IMR-90 (cell line): Measurements from ENCODE around the gene AP3M1. TPM values are rescaled to one million over a fixed set of nuclear protein-coding genes. Genes with fewer than 3 reads are reported as not detected.

Experiments used
- ATAC-seq: fragments of 200-7000 bp; cut with Tn5 transposase; 2 replicates; pipeline ENCODE4 v1.9.1; 2020; ENCODE audit warnings: low read depth, mild to moderate bottlenecking, moderate library complexity
- BruUV-seq: library from RNA; stranded (reverse); fragments of 400-500 nt; replicated peaks from 2 replicates; lab custom pipeline; 2021; lab: Mats Ljungman, UMichigan
- CTCF ChIA-PET: fragments of 300-600 bp; formaldehyde crosslinking; extraction: SDS; loops from one replicate; lab custom pipeline; 2021; ENCODE audit warnings: antibody characterized with exemption; lab: Yijun Ruan, JAX
- POLR2A ChIA-PET: fragments of 300-600 bp; sonication (Branson Sonifier 250); formaldehyde crosslinking; loops from one replicate; lab custom pipeline; 2022; ENCODE audit warnings: antibody characterized with exemption; ENCODE audit not compliant: unreplicated experiment; lab: Charles Lee
- DNase-seq: peaks from one replicate; pipeline ENCODE4 v3.0.0; 2013
- H2AFZ ChIP-seq: replicated peaks from 2 replicates; pipeline ENCODE3; 2013; ENCODE audit warnings: low read length, mild to moderate bottlenecking; ENCODE audit not compliant: poor library complexity
- H2AK5ac ChIP-seq: 2 replicates; pipeline ENCODE4 v1.6.1; 2013; ENCODE audit warnings: low read depth, low read length, inconsistent platforms
- H2AK9ac ChIP-seq: replicated peaks from 2 replicates; pipeline ENCODE3; 2013; ENCODE audit warnings: mild to moderate bottlenecking, low read depth, low read length, moderate library complexity; ENCODE audit not compliant: poor library complexity
- H2BK120ac ChIP-seq: 2 replicates; pipeline ENCODE4 v1.6.1; 2013; ENCODE audit warnings: low read depth, low read length, inconsistent platforms
- H2BK15ac ChIP-seq: 3 replicates; pipeline ENCODE4 v1.6.1; 2013; ENCODE audit warnings: low read depth, low read length, inconsistent platforms
- H2BK20ac ChIP-seq: 2 replicates; pipeline ENCODE4 v1.6.1; 2013; ENCODE audit warnings: low read depth, mild to moderate bottlenecking, inconsistent platforms, low read length, moderate library complexity
- H2BK5ac ChIP-seq: 2 replicates; pipeline ENCODE4 v1.6.1; 2013; ENCODE audit warnings: mild to moderate bottlenecking, low read depth, low read length, inconsistent platforms; ENCODE audit not compliant: poor library complexity, severe bottlenecking
- H3K14ac ChIP-seq: replicated peaks from 2 replicates; pipeline ENCODE4 v1.6.1; 2013; ENCODE audit warnings: low read depth, low read length, inconsistent platforms
- H3K18ac ChIP-seq: 2 replicates; pipeline ENCODE4 v1.6.1; 2013; ENCODE audit warnings: low read depth, low read length, control low read depth
- H3K23ac ChIP-seq: 2 replicates; pipeline ENCODE4 v1.6.1; 2013; ENCODE audit warnings: low read depth, low read length, inconsistent platforms
- H3K27ac ChIP-seq: 2 replicates; pipeline ENCODE4 v1.5.1; 2013; ENCODE audit warnings: mild to moderate bottlenecking, control low read depth, low read length; ENCODE audit not compliant: insufficient read depth
- H3K27me3 ChIP-seq: 2 replicates; pipeline ENCODE4 v1.6.1; 2013; ENCODE audit warnings: low read length; ENCODE audit not compliant: control insufficient read depth, insufficient read depth
- H3K36me3 ChIP-seq: 2 replicates; pipeline ENCODE4 v1.6.1; 2013; ENCODE audit warnings: low read length, mixed read lengths; ENCODE audit not compliant: control insufficient read depth, insufficient read depth
- H3K4ac ChIP-seq: 2 replicates; pipeline ENCODE4 v1.6.1; 2013; ENCODE audit warnings: low read depth, low read length, inconsistent platforms
- H3K4me1 ChIP-seq: 2 replicates; pipeline ENCODE4 v1.6.1; 2013; ENCODE audit warnings: low read length, mixed read lengths; ENCODE audit not compliant: control insufficient read depth, insufficient read depth
- H3K4me2 ChIP-seq: 2 replicates; pipeline ENCODE4 v1.6.1; 2013; ENCODE audit warnings: low read depth, mild to moderate bottlenecking, control low read depth, low read length, moderate library complexity
- H3K4me3 ChIP-seq: 2 replicates; pipeline ENCODE4 v1.5.1; 2013; ENCODE audit warnings: low read depth, mild to moderate bottlenecking, control low read depth, low read length, moderate library complexity; ENCODE audit not compliant: insufficient read depth
- H3K56ac ChIP-seq: 2 replicates; pipeline ENCODE4 v1.6.1; 2013; ENCODE audit warnings: low read length, inconsistent platforms; ENCODE audit not compliant: insufficient read depth; ENCODE audit errors: extremely low read depth
- H3K79me1 ChIP-seq, 2 experiments: 2 replicates each; pipeline ENCODE4 v1.6.1; 2013; ENCODE audit warnings: low read length in 2 of 2, inconsistent platforms in 1 of 2, low read depth in 1 of 2
- H3K9ac ChIP-seq: 2 replicates; pipeline ENCODE4 v1.6.1; 2013; ENCODE audit warnings: low read depth, low read length, control low read depth
- H3K9me1 ChIP-seq: 2 replicates; pipeline ENCODE4 v1.6.1; 2013; ENCODE audit warnings: low read length, inconsistent platforms; ENCODE audit not compliant: insufficient read depth
- H3K9me3 ChIP-seq: 2 replicates; pipeline ENCODE4 v1.6.1; 2013; ENCODE audit warnings: low read length; ENCODE audit not compliant: control insufficient read depth, insufficient read depth
- H4K20me1 ChIP-seq: 2 replicates; pipeline ENCODE4 v1.6.1; 2013; ENCODE audit warnings: low read length, inconsistent platforms; ENCODE audit not compliant: insufficient read depth
- H4K5ac ChIP-seq: 2 replicates; pipeline ENCODE4 v1.6.1; 2013; ENCODE audit warnings: mild to moderate bottlenecking, low read depth, low read length, control low read depth
- H4K8ac ChIP-seq, 2 experiments: 2 replicates each; pipeline ENCODE4 v1.6.1; 2013; ENCODE audit warnings: low read depth in 2 of 2, low read length in 2 of 2, control low read depth in 1 of 2, inconsistent platforms in 1 of 2
- H4K91ac ChIP-seq: 2 replicates; pipeline ENCODE4 v1.6.1; 2013; ENCODE audit warnings: low read depth, low read length, inconsistent platforms; ENCODE audit not compliant: insufficient read depth
- CEBPB ChIP-seq: IDR thresholded peaks from 2 replicates; pipeline ENCODE4 v1.6.1; 2012; ENCODE audit warnings: low read depth, low read length, improper control_type of control experiment
- CHD1 ChIP-seq: IDR thresholded peaks from 2 replicates; pipeline ENCODE4 v1.6.1; 2012; ENCODE audit warnings: low read depth, low read length, improper control_type of control experiment
- POLR2A ChIP-seq: IDR thresholded peaks from 2 replicates; pipeline ENCODE4 v1.6.1; 2012; ENCODE audit warnings: mild to moderate bottlenecking, low read depth, low read length
- RCOR1 ChIP-seq: IDR thresholded peaks from 2 replicates; pipeline ENCODE4 v1.6.1; 2012; ENCODE audit warnings: mild to moderate bottlenecking, low read length, improper control_type of control experiment; ENCODE audit not compliant: insufficient replicate concordance
- SMC3 ChIP-seq: fragments of 150-350 bp; IDR thresholded peaks from 2 replicates; pipeline ENCODE4 v1.6.1; 2016; ENCODE audit warnings: low read depth, mild to moderate bottlenecking, antibody characterized with exemption, low read length, moderate library complexity
- WGBS, 2 experiments: methylation state at CpG; one replicate each; pipeline versions ENCODE4 v1.1.5 to v1.1.7; 2013; ENCODE audit warnings: missing lambda C conversion rate in 2 of 2; ENCODE audit not compliant: insufficient read length in 1 of 2; ENCODE audit errors: extremely low coverage in 2 of 2; 5-methylcytosine and 5-hydroxymethylcytosine counted together
- dilution Hi-C: fragments of 300-500 bp; cut with HindIII; formaldehyde crosslinking; loops from one replicate; pipeline ENCODE4 v1.14.3; 2018; ENCODE audit warnings: low sequenced_read_pairs; ENCODE audit not compliant: unreplicated experiment
- in situ Hi-C: fragments of 300-500 bp; cut with MboI; formaldehyde crosslinking; loops from 3 replicates; pipeline ENCODE4 v1.14.3; 2019; ENCODE audit warnings: low sequenced_read_pairs, inconsistent platforms, mixed read lengths
- intact Hi-C: fragments of 100-400 bp; cut with micrococcal nuclease; formaldehyde crosslinking; loops from 2 replicates; pipeline ENCODE4 v1.10.0; 2022
- polyA plus RNA-seq, 3 experiments: library from polyadenylated mRNA; depleted of rRNA; stranded (reverse); fragments of >200 nt; gene quantifications; 2 replicates each; pipeline ENCODE4 v1.2.3, GENCODE V29; 2012; ENCODE audit warnings: low replicate concordance in 1 of 3
- total RNA-seq: library from RNA; depleted of rRNA; stranded (reverse); fragments of >200 nt; gene quantifications from 2 replicates; pipeline ENCODE4 v1.2.3, GENCODE V29; 2012
- TF ChIP-seq, protein P1 (sequence below): fragments of 150-350 bp; IDR thresholded peaks from 2 replicates; pipeline ENCODE4 v1.6.1; 2017; ENCODE audit warnings: mild to moderate bottlenecking, antibody characterized with exemption, low read length, low read depth

AP3M1 gene
- total and polyA plus RNA-seq, 2 of the 4 experiments (the other 2 are of a cell fraction) = 26.6 to 46.4 TPM

- Histone ChIP-seq H3K14ac (no peak overlapping the region), H3K56ac (no peak overlapping the region), H3K4me2 (no peak overlapping the region), H3K36me3 (peaks cover 10% of the 10 kb centered on the region), H3K23ac (no peak overlapping the region), H3K4me1 (peaks cover 1% of the 10 kb centered on the region), H3K9me1 (no peaks in the 10 kb centered on the region), H4K5ac (no peak overlapping the region), H3K18ac (no peak overlapping the region), H2AFZ (no peak overlapping the region), H4K91ac (no peak overlapping the region), H3K4me3 (no peak overlapping the region), H2BK15ac (no peak overlapping the region), H3K27ac (no peak overlapping the region), H2AK5ac (no peak overlapping the region), H4K20me1 (peaks cover 29% of the 10 kb centered on the region), H3K9ac (no peak overlapping the region), H3K27me3 (no peaks in the 10 kb centered on the region), H2BK5ac (no peak overlapping the region), H2BK120ac (no peak overlapping the region), H3K9me3 (no peaks in the 10 kb centered on the region), H2BK20ac (no peak overlapping the region), H3K4ac (no peak overlapping the region), H3K79me1 (peaks cover 21 to 45% of the 10 kb centered on the region in 2 experiments), H2AK9ac (no peak overlapping the region), H4K8ac (no peak overlapping the region)
- TF ChIP-seq RCOR1 = no peak
- no peak for TF ChIP-seq CHD1
- TF ChIP-seq CEBPB = no peak
- TF ChIP-seq POLR2A = no peak
- TF ChIP-seq, protein P1, sequence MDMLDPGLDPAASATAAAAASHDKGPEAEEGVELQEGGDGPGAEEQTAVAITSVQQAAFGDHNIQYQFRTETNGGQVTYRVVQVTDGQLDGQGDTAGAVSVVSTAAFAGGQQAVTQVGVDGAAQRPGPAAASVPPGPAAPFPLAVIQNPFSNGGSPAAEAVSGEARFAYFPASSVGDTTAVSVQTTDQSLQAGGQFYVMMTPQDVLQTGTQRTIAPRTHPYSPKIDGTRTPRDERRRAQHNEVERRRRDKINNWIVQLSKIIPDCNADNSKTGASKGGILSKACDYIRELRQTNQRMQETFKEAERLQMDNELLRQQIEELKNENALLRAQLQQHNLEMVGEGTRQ = no peak
- TF ChIP-seq SMC3 = no peak
- no TSS peak for BruUV-seq
- intact Hi-C loops (loop anchor here (10.0 kb wide), 1 partner anchor 1094 kb away; the partner anchor contains the start of gene COMTD1), in situ Hi-C loops (loop anchor here (5.0 kb wide), 1 partner anchor 92 kb away; no protein-coding TSS in a partner anchor), dilution Hi-C loops (no loop called here)
- CTCF ChIA-PET = no interaction called here
- ATAC-seq = no peak
- no CpG with 5 or more reads among the region's 2 CpGs for WGBS, 2 experiments
- POLR2A ChIA-PET = interaction anchor here (0.7 kb wide), 1 partner anchor 1005 kb away, joined by 3 read pairs; no protein-coding TSS in a partner anchor
- no peak for DNase-seq
Observed at GRCh38 chr10:74140553-74140952, 10.1 kb downstream of the AP3M1 start.
